Endothelial cell of umbilical vein (primary cell): ENCODE results near the gene KRTAP29-1. TPM values are rescaled to one million over a fixed set of nuclear protein-coding genes. Genes with fewer than 3 reads are reported as not detected.

Experiments used
- BruUV-seq: library from RNA; stranded (reverse); fragments of 400-500 nt; replicated peaks from 2 replicates; lab custom pipeline; 2021; lab: Mats Ljungman, UMichigan
- CTCF ChIA-PET: fragments of 300-600, 350-600 bp; sonication (Branson Sonifier 250); formaldehyde crosslinking; loops from one replicate; lab custom pipeline; 2021; ENCODE audit warnings: antibody characterized with exemption, inconsistent platforms; lab: Charles Lee
- POLR2A ChIA-PET: fragments of 300-600, 350-600 bp; sonication (Branson Sonifier 250); formaldehyde crosslinking; loops from one replicate; lab custom pipeline; 2021; ENCODE audit warnings: antibody characterized with exemption, inconsistent platforms; lab: Charles Lee
- DNase-seq: peaks from one replicate; pipeline ENCODE4 v3.0.0-alpha.2; 2011; ENCODE audit warnings: low read depth, low spot score
- FAIRE-seq: peaks from 2 replicates; lab custom pipeline; 2011; peaks lifted over from hg19 to GRCh38; lab: Jason Lieb, UNC
- H2AFZ ChIP-seq: 2 replicates; pipeline ENCODE4 v1.6.0; 2012; ENCODE audit warnings: low read depth, low read length, control low read depth, inconsistent platforms
- H3K27ac ChIP-seq: 2 replicates; pipeline ENCODE4 v1.5.1; 2011; ENCODE audit warnings: low read depth, mild to moderate bottlenecking, control low read depth, low read length, moderate library complexity; ENCODE audit not compliant: insufficient read depth
- H3K27me3 ChIP-seq, 2 experiments: 2 replicates each; pipeline versions ENCODE4 v1.6.0 to v1.6.1; 2011; ENCODE audit warnings: low read length in 2 of 2, mixed read lengths in 1 of 2; ENCODE audit not compliant: control insufficient read depth in 2 of 2, insufficient read depth in 2 of 2
- H3K36me3 ChIP-seq, 2 experiments: 2 replicates in 1 of 2; 3 replicates in 1 of 2; pipeline ENCODE4 v1.5.1; 2011; ENCODE audit warnings: low read length in 2 of 2, mild to moderate bottlenecking in 1 of 2, moderate library complexity in 1 of 2; ENCODE audit not compliant: control insufficient read depth in 2 of 2, insufficient read depth in 2 of 2; ENCODE audit errors: extremely low read depth in 1 of 2
- H3K4me1 ChIP-seq: 3 replicates; pipeline ENCODE4 v1.5.1; 2011; ENCODE audit warnings: mild to moderate bottlenecking, low read length; ENCODE audit not compliant: control insufficient read depth, insufficient read depth; ENCODE audit errors: extremely low read depth
- H3K4me2 ChIP-seq: 2 replicates; pipeline ENCODE4 v1.6.1; 2011; ENCODE audit warnings: low read length, control low read depth, mixed read lengths; ENCODE audit not compliant: insufficient read depth
- H3K4me3 ChIP-seq, 3 experiments: fragments of 200-600 bp in 1 of 3; sonication (generic), shearing (Covaris generic) in 1 of 3; replicated peaks in 1 of 3; 2 replicates each; pipeline ENCODE4 v1.5.1; 2011 to 2016; ENCODE audit warnings: control low read depth in 3 of 3, low read length in 3 of 3, mild to moderate bottlenecking in 2 of 3, inconsistent platforms in 1 of 3, low read depth in 1 of 3, moderate library complexity in 1 of 3; ENCODE audit not compliant: insufficient read depth in 1 of 3
- H3K79me2 ChIP-seq: 2 replicates; pipeline ENCODE4 v1.6.0; 2012; ENCODE audit warnings: low read length, inconsistent platforms; ENCODE audit not compliant: control insufficient read depth, insufficient read depth
- H3K9ac ChIP-seq: replicated peaks from 2 replicates; pipeline ENCODE3; 2011; ENCODE audit warnings: low read length, control low read depth; ENCODE audit not compliant: insufficient read depth; ENCODE audit errors: extremely low read depth
- H3K9me1 ChIP-seq: replicated peaks from 3 replicates; pipeline ENCODE4 v1.6.0; 2011; ENCODE audit warnings: mild to moderate bottlenecking, low read length; ENCODE audit not compliant: control insufficient read depth, insufficient read depth; ENCODE audit errors: extremely low read depth
- H3K9me3 ChIP-seq: replicated peaks from 2 replicates; pipeline ENCODE4 v1.5.1; 2012; ENCODE audit warnings: low read length, inconsistent platforms; ENCODE audit not compliant: control insufficient read depth, insufficient read depth
- H4K20me1 ChIP-seq: replicated peaks from 2 replicates; pipeline ENCODE3; 2011; ENCODE audit warnings: mild to moderate bottlenecking, low read length; ENCODE audit not compliant: control insufficient read depth, insufficient read depth; ENCODE audit errors: extremely low read depth
- CTCF ChIP-seq, 2 donors: IDR thresholded peaks; 1 replicate in 1 of 2; 2 replicates in 1 of 2; pipeline ENCODE4 v1.5.1; 2011; ENCODE audit warnings: low read length in 2 of 2, mild to moderate bottlenecking in 2 of 2, moderate library complexity in 2 of 2, control low read depth in 1 of 2, inconsistent platforms in 1 of 2, low read depth in 1 of 2; ENCODE audit not compliant: insufficient read depth in 1 of 2; ENCODE audit errors: extremely low read depth in 1 of 2
- EZH2 ChIP-seq: IDR thresholded peaks from 2 replicates; pipeline ENCODE4 v1.6.1; 2012; ENCODE audit warnings: borderline replicate concordance, low read depth, mild to moderate bottlenecking, moderate library complexity, low read length, inconsistent platforms; ENCODE audit not compliant: severe bottlenecking
- FOS ChIP-seq: IDR thresholded peaks from 2 replicates; pipeline ENCODE4 v1.6.1; 2011; ENCODE audit warnings: mild to moderate bottlenecking, low read length, moderate library complexity, borderline replicate concordance; ENCODE audit not compliant: insufficient read depth
- GATA2 ChIP-seq: IDR thresholded peaks from 2 replicates; pipeline ENCODE4 v1.7.0; 2011; ENCODE audit warnings: low read depth, mild to moderate bottlenecking, moderate library complexity, mixed read lengths, low read length; ENCODE audit not compliant: insufficient read length, insufficient read depth
- JUN ChIP-seq: IDR thresholded peaks from 2 replicates; pipeline ENCODE4 v1.6.1; 2011; ENCODE audit warnings: borderline replicate concordance, low read depth; ENCODE audit not compliant: insufficient read length, insufficient read depth
- MAX ChIP-seq: IDR thresholded peaks from 2 replicates; pipeline ENCODE4 v1.6.1; 2011; ENCODE audit not compliant: insufficient read depth, insufficient read length
- MYC ChIP-seq: IDR thresholded peaks from one replicate; pipeline ENCODE4 v1.6.1; 2011; ENCODE audit warnings: mild to moderate bottlenecking, low read depth, low read length
- POLR2A ChIP-seq: IDR thresholded peaks from 2 replicates; pipeline ENCODE4 v1.6.1; 2012; ENCODE audit warnings: low read depth, mild to moderate bottlenecking, control low read depth, low read length
- POLR2AphosphoS5 ChIP-seq: IDR thresholded peaks from 2 replicates; pipeline ENCODE4 v1.6.1; 2012; ENCODE audit warnings: low read depth, mild to moderate bottlenecking, control low read depth, low read length, moderate library complexity; ENCODE audit not compliant: insufficient read depth
- dilution Hi-C: fragments of 300-500 bp; cut with MboI; formaldehyde crosslinking; loops from one replicate; pipeline ENCODE4 v1.15.0; 2019; ENCODE audit warnings: low sequenced_read_pairs; ENCODE audit not compliant: extremely low pct_ligation_motif_present
- intact Hi-C: fragments of 100-400 bp; cut with micrococcal nuclease; formaldehyde crosslinking; loops from one replicate; pipeline ENCODE4 v1.10.0; 2022
- polyA plus RNA-seq, 4 experiments: library from polyadenylated mRNA; depleted of rRNA in 3 of 4; stranded (reverse) in 3 of 4; unstranded in 1 of 4; fragments of >200 nt; gene quantifications; 2 replicates each; pipeline versions ENCODE4 v1.2.1 to v1.2.3, GENCODE V29; 2011 to 2012; ENCODE audit warnings: missing spikeins in 1 of 4
- total RNA-seq: library from RNA; stranded (reverse); gene quantifications from 2 replicates; pipeline ENCODE4 v1.2.3, GENCODE V29; 2021

The KRTAP29-1 gene
- total and polyA plus RNA-seq, 2 donors (not counting 3 experiments of a cell fraction or from before 2014, with no cell fraction given), result not detected

- no peak for FAIRE-seq
- dilution Hi-C loops, result no loop called here
These were observed 37.6 kb downstream of the KRTAP29-1 start, which contains the start of gene KRTAP9-6 for GRCh38 chr17:41265078-41265477. Gene KRTAP9-6 (plus strand): TSS chr17:41265378. CDS start chr17:41265378, 0 bp downstream.

More at GRCh38 chr17:41265078-41265477, 37.6 kb downstream of the KRTAP29-1 start, which contains the start of gene KRTAP9-6:
- Histone ChIP-seq H3K9ac (no peak within 1 kb of the TSS), H3K27ac (no peak within 1 kb of the TSS), H3K4me1 (no peaks in the 10 kb centered on the region), H3K4me3 (no peak within 1 kb of the TSS), H2AFZ (no peak within 1 kb of the TSS), H3K79me2 (no peaks in the 10 kb centered on the region), H3K9me3 (no peaks in the 10 kb centered on the region), H3K9me1 (no peaks in the 10 kb centered on the region), H3K36me3 (no peaks in the 10 kb centered on the region), H4K20me1 (no peaks in the 10 kb centered on the region), H3K4me2 (no peak within 1 kb of the TSS), H3K27me3 (no peaks in the 10 kb centered on the region)
- POLR2A ChIA-PET, result no interaction called here
- CTCF ChIA-PET, result interaction anchor here (1.5 kb wide), 1 partner anchor 11 kb away, joined by 6 read pairs; no protein-coding TSS in a partner anchor
- intact Hi-C loops, result loop anchor here (1.0 kb wide), 1 partner anchor 11 kb away; no protein-coding TSS in a partner anchor
- BruUV-seq, result no TSS peak
- DNase-seq, result no peak
- TF ChIP-seq POLR2A, result no peak
- TF ChIP-seq JUN, result no peak
- TF ChIP-seq EZH2, result no peak
- no peak for TF ChIP-seq MYC
- no peak for TF ChIP-seq CTCF (IDR thresholded peaks at IDR 0.05; ENCODE audit: extremely low read depth in 1 of 2, insufficient read depth in 1 of 2, low read depth in 1 of 2, low read length in 2 of 2)
- TF ChIP-seq MAX, result no peak
- TF ChIP-seq POLR2AphosphoS5, result no peak
- no peak for TF ChIP-seq GATA2
- TF ChIP-seq FOS, result no peak
